Neural crest cell (in vitro differentiated cells): ENCODE measurements around the gene BRSK1. TPM values are rescaled to one million over a fixed set of nuclear protein-coding genes. Genes with fewer than 3 reads are reported as not detected.
A peak's percentile ranks its signal among the peaks of the same experiment; 100 is the strongest.

ENCODE experiments used
- DNase-seq: peaks from one replicate; pipeline ENCODE4 v3.0.0; 2021; ENCODE audit warnings: low read depth, mixed read lengths, low spot score
- H3K27ac Mint-ChIP-seq: one replicate; pipeline ENCODE4 v1.8.0; 2021; ENCODE audit warnings: mild to moderate bottlenecking, mixed read lengths; ENCODE audit not compliant: unreplicated experiment
- H3K27me3 Mint-ChIP-seq: 2 replicates; pipeline ENCODE4 v1.8.0; 2021; ENCODE audit warnings: low read depth, mild to moderate bottlenecking, mixed read lengths
- H3K36me3 Mint-ChIP-seq: 2 replicates; pipeline ENCODE4 v1.8.0; 2021; ENCODE audit warnings: low read depth, mild to moderate bottlenecking, mixed read lengths
- H3K4me1 Mint-ChIP-seq: 2 replicates; pipeline ENCODE4 v1.8.0; 2021; ENCODE audit warnings: mixed read lengths
- H3K4me3 Mint-ChIP-seq: one replicate; pipeline ENCODE4 v1.8.0; 2021; ENCODE audit warnings: mild to moderate bottlenecking, mixed read lengths
- H3K9me3 Mint-ChIP-seq: 2 replicates; pipeline ENCODE4 v1.8.0; 2021; ENCODE audit warnings: mixed read lengths
- CTCF ChIP-seq: fragments of 200-600 bp; sonication (generic); conservative IDR thresholded peaks from 2 replicates; pipeline ENCODE4 v1.5.0; 2021; ENCODE audit warnings: antibody characterized with exemption, mild to moderate bottlenecking
- total RNA-seq: library from RNA; stranded (reverse); gene quantifications from 2 replicates; pipeline ENCODE4 v1.2.1, GENCODE V29; 2021

Gene BRSK1
- total RNA-seq, 1 donor from 2014 or later, result 50.0 TPM

GRCh38 chr19:55277494-55277893 is 6.3 kb upstream of the BRSK1 start:
- Mint-ChIP-seq H3K4me3 (peak overlapping the region; percentile 51), H3K27me3 (no peaks in the 10 kb centered on the region), H3K27ac (no peak overlapping the region), H3K9me3 (no peaks in the 10 kb centered on the region), H3K36me3 (peaks cover 3% of the 10 kb centered on the region), H3K4me1 (peaks cover 26% of the 10 kb centered on the region)
- no peak for TF ChIP-seq CTCF
- DNase-seq, result no peak

GRCh38 chr19:55278391-55279135 is 5.2 kb upstream of the BRSK1 start:
- peaks cover 33% of the 10 kb centered on the region for H3K4me1 Mint-ChIP-seq
- peak overlapping the region; percentile 35 for H3K27ac Mint-ChIP-seq
- H3K9me3 Mint-ChIP-seq, result no peaks in the 10 kb centered on the region
- no peak for TF ChIP-seq CTCF
- peak overlapping the region; percentile 99 for H3K4me3 Mint-ChIP-seq
- H3K36me3 Mint-ChIP-seq, result peaks cover 3% of the 10 kb centered on the region
- no peaks in the 10 kb centered on the region for H3K27me3 Mint-ChIP-seq
- no peak for DNase-seq

GRCh38 chr19:55279340-55279739 is 4.5 kb upstream of the BRSK1 start:
- Mint-ChIP-seq H3K36me3 (peaks cover 3% of the 10 kb centered on the region), H3K4me3 (peak overlapping the region; percentile 99), H3K9me3 (no peaks in the 10 kb centered on the region), H3K27me3 (no peaks in the 10 kb centered on the region), H3K27ac (peak overlapping the region; percentile 99), H3K4me1 (peaks cover 36% of the 10 kb centered on the region)
- no peak for DNase-seq
- no peak for TF ChIP-seq CTCF

- TF ChIP-seq CTCF, result no peak
- H3K4me3 Mint-ChIP-seq, result peak within 1 kb of the TSS; percentile 99
- peak; percentile 92 for DNase-seq
- H3K36me3 Mint-ChIP-seq, result peaks cover 3% of the 10 kb centered on the region
- H3K4me1 Mint-ChIP-seq, result peaks cover 37% of the 10 kb centered on the region
- peak within 1 kb of the TSS; percentile 99 for H3K27ac Mint-ChIP-seq
- no peaks in the 10 kb centered on the region for H3K27me3 Mint-ChIP-seq
- no peaks in the 10 kb centered on the region for H3K9me3 Mint-ChIP-seq
Measured at GRCh38 chr19:55279770-55280643, 3.8 kb upstream of the BRSK1 start, which contains the start of gene HSPBP1. TSS of gene HSPBP1 (minus strand) at chr19:55280110. CDS start at chr19:55279608, 502 bp downstream.

- TF ChIP-seq CTCF, result no peak
- Mint-ChIP-seq H3K27me3 (no peaks in the 10 kb centered on the region), H3K4me1 (peaks cover 44% of the 10 kb centered on the region), H3K27ac (peak overlapping the region; percentile 71), H3K9me3 (no peaks in the 10 kb centered on the region), H3K4me3 (peak overlapping the region; percentile 88), H3K36me3 (peaks cover under 1% of the 10 kb centered on the region)
- DNase-seq, result no peak
Measured at GRCh38 chr19:55284405-55285058, 735 bp downstream of the BRSK1 start.
